ENCODE data around the gene TEX13A. TPM values are rescaled to one million over a fixed set of nuclear protein-coding genes. Genes with fewer than 3 reads are reported as not detected.

TEX13A gene
- total RNA-seq, 2 donors from 2014 or later: not detected

DNA sequence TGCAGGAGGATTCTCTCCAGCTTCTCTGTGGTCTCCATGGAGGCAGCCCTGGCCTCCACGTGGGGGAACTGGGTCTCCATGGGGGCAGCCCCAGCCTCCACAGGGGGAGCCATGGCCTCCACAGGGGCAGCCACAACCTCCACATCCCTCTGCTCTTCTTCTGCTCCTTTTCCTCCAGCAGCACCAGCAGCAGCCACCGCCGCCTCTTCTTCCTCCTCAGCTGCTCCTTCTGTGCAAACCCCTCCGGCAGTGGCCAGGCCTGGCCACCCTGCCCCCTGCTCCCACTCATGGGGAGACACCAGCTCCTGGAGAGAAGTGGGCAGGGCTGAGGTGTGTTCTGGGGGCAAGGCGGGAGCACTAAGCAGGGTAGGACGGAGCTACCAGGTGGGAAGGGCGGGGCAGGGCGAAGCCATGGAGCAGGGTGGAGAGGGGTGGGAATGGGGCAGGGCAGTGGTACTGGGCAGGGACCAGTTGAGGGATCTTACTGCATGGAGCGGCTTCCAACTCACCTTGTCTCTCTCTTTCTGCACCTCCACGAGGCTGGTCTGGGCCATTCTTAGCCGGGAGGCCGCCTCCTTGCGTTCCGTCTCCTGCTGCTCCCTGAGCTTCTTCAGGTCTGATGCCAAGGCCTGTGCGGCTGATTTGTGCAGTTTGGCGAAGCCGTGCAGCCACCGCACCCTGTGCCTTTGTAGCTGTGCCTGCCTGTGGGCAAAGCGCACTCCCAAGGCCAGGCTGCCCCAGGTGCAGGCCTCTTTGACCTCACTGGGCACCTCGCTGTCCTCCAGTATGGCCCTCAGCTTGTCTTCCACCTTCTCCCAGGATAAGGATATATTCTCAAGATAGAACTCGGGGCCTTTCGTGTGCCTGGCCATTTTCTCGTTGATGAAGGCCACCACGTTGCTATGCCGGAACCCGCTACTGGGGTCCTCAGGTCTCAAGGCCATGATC is 766 bp downstream of the TEX13A start:
- no peaks in the 10 kb centered on the region for H3K9me3 ChIP-seq (ENCODE audit: control insufficient read depth, low read length, poor library complexity, severe bottlenecking)
- Mint-ChIP-seq H3K4me1 (no peaks in the 10 kb centered on the region), H3K27me3 (no peaks in the 10 kb centered on the region), H3K27ac (no peak overlapping the region), H3K36me3 (ENCODE audit: low read depth) (no peaks in the 10 kb centered on the region), H3K4me3 (no peak overlapping the region)
- no peak for DNase-seq
- ATAC-seq: no peak

DNA sequence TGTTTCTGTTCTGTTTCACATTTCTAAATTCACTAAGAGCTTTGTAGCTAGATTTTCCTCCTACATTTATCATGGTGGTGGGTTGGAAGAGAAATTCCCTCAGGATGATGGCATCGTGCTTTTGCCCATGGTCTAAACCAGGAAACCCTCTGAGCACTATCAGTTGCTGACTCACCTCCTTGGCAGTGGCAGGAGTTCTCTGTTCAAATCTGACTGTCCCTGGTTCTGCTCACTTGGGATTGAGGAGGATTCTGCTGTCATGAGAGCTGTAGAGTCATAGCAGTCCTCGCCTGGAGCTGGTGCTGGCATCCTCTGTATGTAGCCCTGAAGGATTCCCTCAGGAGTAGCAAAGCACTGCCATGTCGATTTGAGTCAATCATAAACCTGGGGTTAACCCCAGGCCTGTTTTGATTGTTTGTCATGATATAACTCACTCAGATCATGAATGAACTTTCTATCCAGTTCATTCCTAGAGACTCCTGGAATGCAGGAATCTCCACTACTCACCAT is 9.4 kb downstream of the TEX13A start:
- no peaks in the 10 kb centered on the region for H3K9me3 ChIP-seq (ENCODE audit: control insufficient read depth, low read length, poor library complexity, severe bottlenecking)
- Mint-ChIP-seq H3K27me3 (no peaks in the 10 kb centered on the region), H3K4me1 (no peaks in the 10 kb centered on the region), H3K4me3 (no peak overlapping the region), H3K27ac (no peak overlapping the region), H3K36me3 (ENCODE audit: low read depth) (no peaks in the 10 kb centered on the region)
- no peak for ATAC-seq
- no peak for DNase-seq

DNA sequence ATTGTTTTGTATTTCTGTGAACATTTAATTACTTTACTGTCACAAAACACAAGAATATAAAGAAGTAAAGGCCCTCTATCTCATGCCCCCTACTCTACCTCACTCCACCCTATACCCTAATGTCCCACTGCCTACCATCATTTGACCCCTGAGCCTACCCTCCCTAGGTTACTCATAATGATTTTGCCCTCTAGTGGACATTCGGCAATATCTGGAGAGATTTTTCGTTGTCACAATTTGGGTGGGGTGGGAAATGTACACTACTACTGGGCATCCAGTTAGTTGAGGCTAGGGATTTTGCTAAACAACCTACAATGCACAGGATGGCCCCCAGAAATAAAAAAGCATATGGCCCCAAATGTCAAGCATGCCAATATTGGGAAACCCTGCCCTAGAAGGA is 10.2 kb downstream of the TEX13A start:
- DNase-seq (no peak), ATAC-seq (no peak)

DNA sequence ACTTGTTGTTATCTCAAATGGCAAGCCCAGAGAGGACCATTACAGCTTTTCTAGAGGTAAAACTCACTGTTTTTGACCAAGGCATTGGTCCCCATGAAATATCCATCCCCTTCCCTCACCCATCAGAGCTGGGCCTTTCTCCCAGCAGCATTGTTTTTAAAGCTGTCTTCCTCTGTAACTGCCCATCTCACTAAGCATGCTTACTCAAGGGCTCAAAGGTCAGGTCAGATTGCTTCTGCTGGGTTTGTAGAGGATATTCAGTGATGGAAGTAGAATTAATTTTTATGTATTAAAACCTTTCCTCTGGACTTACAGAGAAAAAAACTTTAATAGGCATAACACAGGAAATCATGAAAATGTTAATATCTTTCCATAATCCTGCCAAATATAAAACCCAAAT is 11.1 kb downstream of the TEX13A start:
- H3K4me1 Mint-ChIP-seq: no peaks in the 10 kb centered on the region
- H3K27me3 Mint-ChIP-seq: no peaks in the 10 kb centered on the region
- DNase-seq (no peak), ATAC-seq (no peak)
- H3K9me3 ChIP-seq (ENCODE audit: control insufficient read depth, low read length, poor library complexity, severe bottlenecking): no peaks in the 10 kb centered on the region
- no peak overlapping the region for H3K4me3 Mint-ChIP-seq
- H3K27ac Mint-ChIP-seq: no peak overlapping the region
- no peaks in the 10 kb centered on the region for H3K36me3 Mint-ChIP-seq (ENCODE audit: low read depth)

More for the DNA sequence above, 10.2 kb downstream of the TEX13A start:
- H3K27me3 Mint-ChIP-seq: no peaks in the 10 kb centered on the region
- H3K4me3 Mint-ChIP-seq: no peak overlapping the region
- H3K4me1 Mint-ChIP-seq: no peaks in the 10 kb centered on the region
- H3K27ac Mint-ChIP-seq: no peak overlapping the region
- H3K9me3 ChIP-seq (ENCODE audit: control insufficient read depth, low read length, poor library complexity, severe bottlenecking): no peaks in the 10 kb centered on the region
- H3K36me3 Mint-ChIP-seq (ENCODE audit: low read depth): no peaks in the 10 kb centered on the region

DNA sequence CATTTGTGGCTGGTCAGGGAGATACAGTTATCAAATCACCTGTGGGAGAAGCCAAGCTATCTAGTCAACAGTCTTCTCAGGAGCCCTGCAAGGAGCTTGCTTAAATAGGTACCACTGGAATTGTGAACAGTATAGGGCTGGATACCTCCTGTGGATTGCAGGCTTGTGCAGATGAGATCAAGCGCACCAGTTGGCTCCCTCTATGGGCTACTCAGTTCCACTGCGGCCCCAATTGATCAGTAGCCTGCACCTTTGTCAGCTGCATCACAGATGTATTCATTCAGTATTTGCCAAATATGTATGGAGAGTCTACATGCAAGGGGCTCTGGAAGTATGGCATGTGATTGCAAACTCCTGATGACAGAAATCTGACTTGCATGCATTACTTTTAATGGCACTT is 28.6 kb downstream of the TEX13A start:
- no peak for DNase-seq
- Mint-ChIP-seq H3K4me3 (no peak overlapping the region), H3K27ac (no peak overlapping the region), H3K27me3 (no peaks in the 10 kb centered on the region), H3K36me3 (ENCODE audit: low read depth) (no peaks in the 10 kb centered on the region), H3K4me1 (no peaks in the 10 kb centered on the region)
- no peak for ATAC-seq
- H3K9me3 ChIP-seq (ENCODE audit: control insufficient read depth, low read length, poor library complexity, severe bottlenecking): no peaks in the 10 kb centered on the region

DNA sequence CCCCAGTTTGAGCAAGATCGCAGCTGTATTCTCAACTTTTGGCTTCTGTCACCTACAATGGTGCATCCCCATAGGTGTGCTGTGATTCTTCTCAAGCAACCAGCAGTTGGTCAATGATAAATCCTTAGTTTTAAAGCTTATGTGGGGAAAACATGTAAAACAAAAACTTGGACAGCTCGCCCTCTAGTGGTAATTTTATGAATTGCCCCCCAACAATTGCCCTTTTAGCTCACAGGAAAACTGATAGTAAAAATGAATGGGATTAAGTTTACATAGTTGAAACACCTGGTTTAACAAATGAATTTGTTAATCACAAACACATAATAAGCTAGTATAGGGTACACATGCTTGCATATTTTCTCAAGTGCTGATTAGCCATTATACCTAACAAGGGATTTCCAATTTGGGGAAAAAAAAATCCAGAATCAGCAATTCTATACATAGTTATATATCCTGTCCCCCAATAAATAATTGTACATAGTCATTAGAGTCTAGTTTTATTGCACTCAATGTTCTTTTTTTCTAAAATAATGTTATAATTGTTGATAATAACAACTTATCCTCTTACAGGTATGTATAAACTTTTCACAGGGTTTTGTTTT is 30.1 kb downstream of the TEX13A start:
- Mint-ChIP-seq H3K27me3 (no peaks in the 10 kb centered on the region), H3K4me1 (no peaks in the 10 kb centered on the region), H3K36me3 (ENCODE audit: low read depth) (no peaks in the 10 kb centered on the region), H3K27ac (no peak overlapping the region), H3K4me3 (no peak overlapping the region)
- no peak for DNase-seq
- no peaks in the 10 kb centered on the region for H3K9me3 ChIP-seq (ENCODE audit: control insufficient read depth, low read length, poor library complexity, severe bottlenecking)
- no peak for ATAC-seq

DNA sequence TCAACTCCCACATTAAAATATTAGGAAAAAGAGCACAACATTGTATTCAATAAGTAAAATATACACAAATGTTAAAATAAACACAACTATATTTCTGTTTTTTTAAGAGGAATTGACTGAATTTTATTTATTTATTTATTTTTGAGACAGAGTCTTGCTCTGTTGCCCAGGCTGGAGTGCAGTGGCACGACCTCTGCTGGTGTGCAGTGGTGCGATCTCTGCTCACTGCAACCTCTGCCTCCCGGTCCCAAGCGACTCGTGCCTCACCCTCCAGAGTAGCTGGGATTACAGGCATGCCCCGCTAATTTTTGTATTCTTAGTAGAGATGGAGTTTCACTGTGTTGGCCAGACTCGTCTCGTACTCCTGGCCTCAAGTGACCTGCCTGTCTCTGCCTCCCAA is 31.4 kb downstream of the TEX13A start:
- no peak overlapping the region for H3K27ac Mint-ChIP-seq
- H3K9me3 ChIP-seq (ENCODE audit: control insufficient read depth, low read length, poor library complexity, severe bottlenecking): no peaks in the 10 kb centered on the region
- no peaks in the 10 kb centered on the region for H3K27me3 Mint-ChIP-seq
- DNase-seq (no peak), ATAC-seq (no peak)
- no peaks in the 10 kb centered on the region for H3K36me3 Mint-ChIP-seq (ENCODE audit: low read depth)
- no peaks in the 10 kb centered on the region for H3K4me1 Mint-ChIP-seq
- H3K4me3 Mint-ChIP-seq: no peak overlapping the region

DNA sequence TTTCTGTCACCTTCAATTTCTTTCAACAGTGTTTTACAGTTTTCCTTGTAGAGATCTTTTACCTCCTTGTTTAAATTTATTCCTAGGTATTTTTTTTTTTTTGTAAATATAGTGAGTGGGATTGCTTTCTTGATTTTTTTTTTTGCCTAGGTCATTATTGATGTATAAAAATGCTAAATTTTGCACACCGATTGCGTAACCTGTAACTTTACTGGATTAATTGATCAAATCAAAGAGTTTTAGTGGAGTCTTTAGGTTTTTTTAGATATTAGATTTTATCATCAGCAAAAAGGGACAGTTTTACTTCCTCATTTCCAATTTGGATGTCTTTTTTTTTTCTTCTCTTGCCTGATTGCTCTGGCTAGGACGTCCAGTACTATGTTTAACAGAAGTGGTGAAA is 40.9 kb downstream of the TEX13A start:
- H3K27ac Mint-ChIP-seq: no peak overlapping the region
- H3K36me3 Mint-ChIP-seq (ENCODE audit: low read depth): no peaks in the 10 kb centered on the region
- no peak overlapping the region for H3K4me3 Mint-ChIP-seq
- H3K27me3 Mint-ChIP-seq: no peaks in the 10 kb centered on the region
- no peak for DNase-seq
- H3K9me3 ChIP-seq (ENCODE audit: control insufficient read depth, low read length, poor library complexity, severe bottlenecking): no peaks in the 10 kb centered on the region
- no peak for ATAC-seq
- no peaks in the 10 kb centered on the region for H3K4me1 Mint-ChIP-seq

DNA sequence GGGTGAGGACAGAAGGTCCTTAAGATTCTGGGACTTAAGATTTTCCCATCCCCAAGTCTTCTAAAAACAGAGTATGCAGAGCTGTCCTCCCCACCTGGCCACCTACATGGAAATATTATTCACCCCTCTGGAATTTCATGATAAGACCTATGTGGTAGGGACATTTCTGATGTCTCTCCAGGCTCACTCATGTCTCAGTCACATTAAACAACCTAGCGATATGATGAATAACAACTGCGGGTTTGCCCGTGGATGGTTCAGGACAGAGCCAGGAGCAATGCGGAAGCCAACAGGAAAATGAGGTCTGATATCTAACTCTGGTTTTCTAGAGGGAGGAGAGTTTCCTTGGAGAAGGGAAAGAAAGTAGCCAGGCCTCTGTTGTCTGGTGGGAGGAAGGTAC is 47.4 kb downstream of the TEX13A start:
- H3K9me3 ChIP-seq (ENCODE audit: control insufficient read depth, low read length, poor library complexity, severe bottlenecking): no peaks in the 10 kb centered on the region
- Mint-ChIP-seq H3K4me1 (no peaks in the 10 kb centered on the region), H3K4me3 (no peak overlapping the region), H3K27me3 (no peaks in the 10 kb centered on the region), H3K36me3 (ENCODE audit: low read depth) (no peaks in the 10 kb centered on the region), H3K27ac (no peak overlapping the region)
- ATAC-seq (no peak), DNase-seq (no peak)
